Choroid plexus epithelial cell (primary cell): ENCODE measurements around the gene FDX2.
"Not testable (repeated sequence)": the region's sequence is repeated elsewhere in the genome, so short reads cannot be mapped to it uniquely, and the experiment has no call there.

Experiments
- DNase-seq: peaks from one replicate; pipeline ENCODE4 v3.0.0-alpha.2; 2010; ENCODE audit warnings: low read depth
- H3K4me3 ChIP-seq: 2 replicates; pipeline ENCODE4 v1.5.1; 2011; ENCODE audit warnings: low read depth, mild to moderate bottlenecking, control low read depth, low read length, moderate library complexity
- CTCF ChIP-seq: conservative IDR thresholded peaks from 2 replicates; pipeline ENCODE4 v1.5.1; 2011; ENCODE audit warnings: low read depth, mild to moderate bottlenecking, control low read depth, inconsistent platforms, low read length, moderate library complexity

Gene FDX2

GRCh38 chr19:10286803-10287737 is 28.7 kb downstream of the FDX2 start, which contains the start of gene ICAM4:
Gene ICAM4, plus strand, starts transcription at chr19:10286955. Its CDS starts 58 bp downstream, at chr19:10287013.
- peak within 1 kb of the TSS; percentile 12 for H3K4me3 ChIP-seq
- TF ChIP-seq CTCF: no peak
- peak; percentile 92 for DNase-seq

DNA sequence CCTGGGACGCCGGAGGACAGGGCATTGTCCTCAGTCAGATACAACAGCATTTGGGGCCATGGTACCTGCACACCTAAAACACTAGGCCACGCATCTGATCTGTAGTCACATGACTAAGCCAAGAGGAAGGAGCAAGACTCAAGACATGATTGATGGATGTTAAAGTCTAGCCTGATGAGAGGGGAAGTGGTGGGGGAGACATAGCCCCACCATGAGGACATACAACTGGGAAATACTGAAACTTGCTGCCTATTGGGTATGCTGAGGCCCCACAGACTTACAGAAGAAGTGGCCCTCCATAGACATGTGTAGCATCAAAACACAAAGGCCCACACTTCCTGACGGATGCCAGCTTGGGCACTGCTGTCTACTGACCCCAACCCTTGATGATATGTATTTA is 30.4 kb downstream of the FDX2 start:
- DNase-seq: no peak
- H3K4me3 ChIP-seq: no peak overlapping the region
- no peak for TF ChIP-seq CTCF

DNA sequence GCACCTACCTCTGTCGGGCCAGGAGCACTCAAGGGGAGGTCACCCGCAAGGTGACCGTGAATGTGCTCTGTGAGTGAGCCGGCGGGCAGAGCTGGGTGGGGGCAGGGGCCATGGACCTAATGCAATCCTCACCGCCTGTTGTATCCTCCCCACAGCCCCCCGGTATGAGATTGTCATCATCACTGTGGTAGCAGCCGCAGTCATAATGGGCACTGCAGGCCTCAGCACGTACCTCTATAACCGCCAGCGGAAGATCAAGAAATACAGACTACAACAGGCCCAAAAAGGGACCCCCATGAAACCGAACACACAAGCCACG is 30.9 kb downstream of the FDX2 start:
- no peak for TF ChIP-seq CTCF
- DNase-seq: no peak
- H3K4me3 ChIP-seq: no peak overlapping the region

- no peak for TF ChIP-seq CTCF
- DNase-seq: no peak
- no peak overlapping the region for H3K4me3 ChIP-seq
Observed at GRCh38 chr19:10284065-10284959, 31.5 kb downstream of the FDX2 start.

GRCh38 chr19:10283301-10284064 is 32.3 kb downstream of the FDX2 start:
- no peak for TF ChIP-seq CTCF
- no peak for DNase-seq
- H3K4me3 ChIP-seq: no peak overlapping the region

GRCh38 chr19:10282043-10282442 is 33.8 kb downstream of the FDX2 start:
- DNase-seq, H3K4me3 ChIP-seq: not testable (repeated sequence)
